Measurements from ENCODE around the gene EXOC1L.

EXOC1L gene

DNA sequence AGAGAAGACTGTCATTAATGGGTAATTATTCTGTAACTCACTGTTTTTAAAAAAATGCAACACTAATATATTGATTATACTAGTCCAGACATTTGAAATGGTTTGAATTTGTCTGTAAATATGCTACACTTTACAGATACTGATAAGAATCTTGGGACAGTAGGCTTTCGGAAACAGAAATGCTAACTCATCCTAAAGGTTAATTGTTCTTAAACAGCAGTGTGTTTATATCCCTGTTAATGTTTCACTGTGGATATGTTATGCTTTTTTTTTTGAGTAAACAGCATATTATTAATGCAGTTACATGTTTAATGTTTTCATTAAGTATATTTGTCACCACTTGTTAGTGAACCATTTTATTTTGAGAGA lies 65.2 kb downstream of the EXOC1L start:
- DNase-seq = no peak

Measured in activated CD4-positive, alpha-beta T cell treated with anti-CD3 and anti-CD28 coated beads, Interleukin-2, amount 50 U/mL, for 48 hours (primary cell).